Stomach (tissue), 4 donors: Measurements from ENCODE around the gene RREB1.

ENCODE experiments used
- CTCF ChIP-seq, 7 experiments: fragments of 450-650 bp in 4 of 7; fragments of 200-600 bp in 3 of 7; sonication (generic) in 3 of 7; IDR thresholded peaks; one replicate each; pipeline ENCODE4 v1.5.1; 2016 to 2019; ENCODE audit warnings: antibody characterized with exemption in 7 of 7, control low read depth in 2 of 7, mild to moderate bottlenecking in 1 of 7
- EP300 ChIP-seq: sonication (generic); formaldehyde crosslinking; IDR thresholded peaks from one replicate; pipeline ENCODE4 v1.6.1; 2017; ENCODE audit warnings: antibody characterized with exemption

DNA sequence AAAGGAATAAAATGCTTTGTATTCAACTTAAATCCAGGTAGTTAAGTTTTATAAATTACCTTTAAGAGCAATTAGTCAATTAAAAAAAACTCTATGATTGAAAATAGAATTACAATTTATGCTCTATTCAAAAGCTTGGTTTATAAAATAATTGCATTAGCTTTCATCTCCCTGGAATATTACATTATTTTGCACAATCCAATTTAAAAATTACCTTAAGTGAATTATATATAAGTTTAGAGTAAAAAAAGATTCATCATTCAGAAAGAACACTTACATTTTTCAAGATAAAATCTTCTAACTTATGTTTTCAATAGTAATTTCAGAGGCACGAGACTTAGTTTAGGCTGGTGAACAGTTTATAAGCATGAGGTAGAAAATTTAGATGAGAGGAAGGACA is 190.4 kb downstream of the RREB1 start:
- TF ChIP-seq EP300, result no peak
- no peak for TF ChIP-seq CTCF (IDR thresholded peaks at IDR 0.05)
